T-helper 1 cell (primary cell): Measurements from ENCODE around the gene BLOC1S4.

ENCODE experiments used
- DNase-seq, 5 donors: peaks; one replicate each; pipeline ENCODE4 v3.0.0-alpha.2; 2012 to 2020

The BLOC1S4 gene

GRCh38 chr4:6764976-6765620, 49.1 kb downstream of the BLOC1S4 start:
- DNase-seq = no peak

GRCh38 chr4:6765703-6766102, 49.7 kb downstream of the BLOC1S4 start:
- DNase-seq = no peak
